Measurements from ENCODE around the gene SMARCC1. TPM values are rescaled to one million over a fixed set of nuclear protein-coding genes. Genes with fewer than 3 reads are reported as not detected.

The SMARCC1 gene
- total RNA-seq, 8 experiments from 2014 or later, result 35.9 to 114 (median 55.4) TPM

DNA sequence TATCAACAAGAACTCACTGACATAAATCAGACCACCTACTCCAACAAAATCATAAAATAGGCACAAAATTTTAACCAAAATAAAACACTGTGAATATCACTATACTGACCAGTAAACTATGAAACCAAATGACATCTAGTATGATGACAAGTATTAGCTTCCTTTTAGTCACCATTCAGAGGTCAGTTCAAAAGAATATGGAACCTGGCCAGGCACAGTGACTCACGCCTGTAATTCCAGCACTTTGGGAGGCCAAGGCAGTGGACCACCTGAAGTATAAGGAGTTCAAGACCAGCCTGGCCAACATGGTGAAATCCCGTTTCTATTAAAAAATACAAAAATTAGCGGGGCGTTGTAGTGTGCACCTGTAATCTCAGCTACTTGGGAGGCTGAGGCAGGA, 65.8 kb downstream of the SMARCC1 start:
- ATAC-seq (replicated peaks in 6 of 8), result peak in 2 of 8 experiments; percentile 28 to 54
- no peak overlapping the region for H3K4me3 ChIP-seq
- no peaks in the 10 kb centered on the region for H3K4me1 ChIP-seq (replicated peaks in 1 of 2)
- 73 to 100% (median 96%) methylated on average over 1 to 4 of the region's 4 CpGs; no CpG with 5 or more reads in 2 of the 10 experiments for WGBS, 10 experiments
- in situ Hi-C loops (cut with MboI; ENCODE audit: low pct_unique_long_range_greater_than_20kb in 2 of 9, low sequenced_read_pairs in 9 of 9, unreplicated experiment in 9 of 9), result no loop called here
- no peak overlapping the region for H3K27ac ChIP-seq

GRCh38 chr3:47714606-47715005, 67.1 kb downstream of the SMARCC1 start:
- H3K4me3 ChIP-seq, result no peak overlapping the region
- no peak for ATAC-seq (replicated peaks in 6 of 8)
- WGBS, 10 experiments, result 90 to 100% (median 96%) methylated on average over 2 to 5 of the region's 6 CpGs; no CpG with 5 or more reads in 1 of the 10 experiments
- H3K27ac ChIP-seq, result no peak overlapping the region
- no peaks in the 10 kb centered on the region for H3K4me1 ChIP-seq (replicated peaks in 1 of 2)
- in situ Hi-C loops (cut with MboI; ENCODE audit: low pct_unique_long_range_greater_than_20kb in 2 of 9, low sequenced_read_pairs in 9 of 9, unreplicated experiment in 9 of 9), result no loop called here

DNA sequence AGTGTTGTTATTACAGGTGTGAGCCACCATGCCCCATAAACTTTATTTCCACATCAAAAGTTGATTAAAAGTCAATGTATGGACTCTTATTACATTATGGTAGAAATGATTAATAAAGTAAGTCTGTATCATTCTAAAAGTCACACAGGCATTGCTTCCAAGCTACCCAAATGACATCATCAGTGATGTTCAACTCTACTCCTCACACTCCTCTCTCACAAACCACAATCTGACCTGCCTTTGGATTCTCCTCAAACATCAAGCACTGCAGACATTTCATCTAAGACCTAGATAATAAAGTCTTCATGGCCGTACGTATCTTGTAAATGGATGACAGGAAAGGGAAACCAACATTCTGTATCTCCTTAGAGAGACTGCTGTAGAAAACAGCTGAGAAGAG, 68.0 kb downstream of the SMARCC1 start:
- no peak overlapping the region for H3K4me3 ChIP-seq
- no peak overlapping the region for H3K27ac ChIP-seq
- H3K4me1 ChIP-seq (replicated peaks in 1 of 2), result no peaks in the 10 kb centered on the region
- WGBS, 10 experiments, result 60 to 100% (median 100%) methylated on average over 1 to 2 of the region's 2 CpGs; no CpG with 5 or more reads in 3 of the 10 experiments
- in situ Hi-C loops (cut with MboI; ENCODE audit: low pct_unique_long_range_greater_than_20kb in 2 of 9, low sequenced_read_pairs in 9 of 9, unreplicated experiment in 9 of 9), result no loop called here
- ATAC-seq (replicated peaks in 6 of 8), result no peak

DNA sequence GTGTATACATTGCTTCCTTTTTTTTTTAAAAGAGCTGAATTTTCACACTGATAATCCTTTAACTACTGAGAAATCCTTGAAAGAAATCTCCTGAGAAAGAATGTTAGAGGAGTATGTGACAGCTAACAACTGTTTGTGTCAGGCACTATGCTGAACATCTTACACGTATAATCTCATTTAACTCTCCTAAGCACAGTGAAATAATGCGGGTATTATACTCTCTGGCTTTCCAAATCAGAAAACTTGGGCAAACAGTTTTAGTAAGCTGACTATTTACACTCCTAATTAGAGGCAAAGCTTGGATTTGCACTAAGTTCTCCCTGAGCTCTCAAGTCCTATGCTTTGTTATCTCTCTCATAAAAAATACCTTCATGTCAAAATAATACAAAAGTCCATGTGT, 69.3 kb downstream of the SMARCC1 start:
- ATAC-seq (replicated peaks in 6 of 8), result no peak
- in situ Hi-C loops (cut with MboI; ENCODE audit: low pct_unique_long_range_greater_than_20kb in 2 of 9, low sequenced_read_pairs in 9 of 9, unreplicated experiment in 9 of 9), result no loop called here
- Histone ChIP-seq H3K27ac (no peak overlapping the region), H3K4me1 (replicated peaks in 1 of 2) (no peaks in the 10 kb centered on the region), H3K4me3 (no peak overlapping the region)
- WGBS, 10 experiments, result 90 to 100% (median 100%) methylated on average over 1 to 2 of the region's 2 CpGs; no CpG with 5 or more reads in 1 of the 10 experiments

DNA sequence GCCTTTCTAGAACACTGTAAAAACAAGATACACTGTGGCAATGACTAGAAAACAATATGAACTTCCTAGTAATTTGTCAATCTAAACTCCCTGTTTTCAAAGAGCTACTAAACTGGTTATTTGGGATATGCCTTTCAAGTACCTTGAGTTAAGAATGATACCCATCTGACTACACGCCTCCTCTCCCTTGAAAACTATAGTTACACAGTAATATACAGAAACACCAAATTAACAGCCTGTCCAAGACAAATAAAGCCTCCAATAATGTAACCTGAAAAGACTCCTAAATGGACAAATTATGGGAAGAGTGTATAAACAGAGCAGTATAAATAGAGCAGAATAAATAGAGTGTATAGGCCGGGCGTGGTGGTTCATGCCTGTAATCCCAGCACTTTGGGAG, 70.1 kb downstream of the SMARCC1 start:
- no peak for ATAC-seq (replicated peaks in 6 of 8)
- H3K4me1 ChIP-seq (replicated peaks in 1 of 2), result no peaks in the 10 kb centered on the region
- WGBS, 10 experiments, result 82 to 100% (median 100%) methylated on average over 1 to 3 of the region's 3 CpGs; no CpG with 5 or more reads in 4 of the 10 experiments
- H3K4me3 ChIP-seq, result no peak overlapping the region
- no peak overlapping the region for H3K27ac ChIP-seq
- in situ Hi-C loops (cut with MboI; ENCODE audit: low pct_unique_long_range_greater_than_20kb in 2 of 9, low sequenced_read_pairs in 9 of 9, unreplicated experiment in 9 of 9), result no loop called here

GRCh38 chr3:47705391-47705790, 76.3 kb downstream of the SMARCC1 start:
- H3K27ac ChIP-seq, result no peak overlapping the region
- in situ Hi-C loops (cut with MboI; ENCODE audit: low pct_unique_long_range_greater_than_20kb in 2 of 9, low sequenced_read_pairs in 9 of 9, unreplicated experiment in 9 of 9), result no loop called here
- ATAC-seq (replicated peaks in 6 of 8), result no peak
- WGBS, 10 experiments, result 77 to 100% (median 93%) methylated on average over 1 of the region's 1 CpG; no CpG with 5 or more reads in 3 of the 10 experiments
- H3K4me1 ChIP-seq (replicated peaks in 1 of 2), result peaks cover 0 to 4% of the 10 kb centered on the region in 2 donors
- H3K4me3 ChIP-seq, result no peak overlapping the region

DNA sequence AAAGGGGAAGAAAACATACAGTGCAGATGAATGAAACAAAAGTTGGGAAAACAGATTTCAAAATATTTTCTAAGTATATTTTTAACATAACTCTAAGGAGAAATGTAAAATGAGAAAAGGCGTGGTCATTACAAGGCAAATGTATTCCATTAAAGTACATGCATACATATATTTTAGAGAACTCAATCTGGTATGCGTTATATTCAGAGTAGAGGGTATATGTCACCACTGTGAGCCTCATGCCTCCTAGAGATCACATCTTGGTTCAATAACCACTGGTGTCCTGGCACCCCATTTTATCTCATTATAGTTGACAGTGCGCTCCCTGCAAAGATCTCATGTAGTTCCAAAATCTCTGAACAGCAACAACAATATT, 77.5 kb downstream of the SMARCC1 start:
- Histone ChIP-seq H3K4me1 (replicated peaks in 1 of 2) (peaks cover 0 to 4% of the 10 kb centered on the region in 2 donors), H3K4me3 (no peak overlapping the region), H3K27ac (no peak overlapping the region)
- in situ Hi-C loops (cut with MboI; ENCODE audit: low pct_unique_long_range_greater_than_20kb in 2 of 9, low sequenced_read_pairs in 9 of 9, unreplicated experiment in 9 of 9), result no loop called here
- 0 to 100% (median 74%) methylated on average over 1 to 3 of the region's 3 CpGs for WGBS, 10 experiments
- peak in 3 of 8 experiments; percentile 88 to 93 (median 89) for ATAC-seq (replicated peaks in 6 of 8)

DNA sequence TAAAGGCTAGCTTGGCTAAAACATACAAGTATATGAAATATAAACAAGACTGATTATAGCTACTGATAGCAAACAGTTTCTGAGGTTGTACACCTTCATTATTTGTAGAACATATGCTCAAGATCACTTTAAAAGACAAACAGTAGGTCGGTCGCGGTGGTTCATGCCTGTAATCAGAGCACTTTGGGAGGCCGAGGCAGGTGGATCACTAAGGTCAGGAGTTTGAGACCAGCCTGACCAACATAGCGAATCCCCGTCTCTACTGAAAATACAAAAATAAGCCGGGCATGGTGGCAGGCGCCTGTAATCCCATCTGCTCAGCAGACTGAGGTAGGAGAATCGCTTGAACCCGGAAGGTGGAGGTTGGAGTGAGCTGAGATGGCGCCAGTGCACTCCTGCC, 80.3 kb downstream of the SMARCC1 start:
- Histone ChIP-seq H3K4me1 (replicated peaks in 1 of 2) (peaks cover 0 to 4% of the 10 kb centered on the region in 2 donors), H3K27ac (no peak overlapping the region), H3K4me3 (no peak overlapping the region)
- in situ Hi-C loops (cut with MboI; ENCODE audit: low pct_unique_long_range_greater_than_20kb in 2 of 9, low sequenced_read_pairs in 9 of 9, unreplicated experiment in 9 of 9), result no loop called here
- WGBS, 10 experiments, result 91 to 100% (median 96%) methylated on average over 4 to 11 of the region's 11 CpGs; no CpG with 5 or more reads in 2 of the 10 experiments
- no peak for ATAC-seq (replicated peaks in 6 of 8)

- Histone ChIP-seq H3K4me1 (replicated peaks in 1 of 2) (no peaks in the 10 kb centered on the region), H3K27ac (no peak overlapping the region), H3K4me3 (no peak overlapping the region)
- no peak for ATAC-seq (replicated peaks in 6 of 8)
- in situ Hi-C loops (cut with MboI; ENCODE audit: low pct_unique_long_range_greater_than_20kb in 2 of 9, low sequenced_read_pairs in 9 of 9, unreplicated experiment in 9 of 9), result no loop called here
Measured at GRCh38 chr3:47692158-47692557, 89.5 kb downstream of the SMARCC1 start.

- ATAC-seq (replicated peaks in 6 of 8), result no peak
- in situ Hi-C loops (cut with MboI; ENCODE audit: low pct_unique_long_range_greater_than_20kb in 2 of 9, low sequenced_read_pairs in 9 of 9, unreplicated experiment in 9 of 9), result no loop called here
- no peak overlapping the region for H3K27ac ChIP-seq
- H3K4me3 ChIP-seq, result no peak overlapping the region
- WGBS, 10 experiments, result 91 to 100% (median 99%) methylated on average over 2 to 6 of the region's 6 CpGs
- H3K4me1 ChIP-seq (replicated peaks in 1 of 2), result no peaks in the 10 kb centered on the region
Measured at GRCh38 chr3:47688488-47688887, 93.2 kb downstream of the SMARCC1 start.

DNA sequence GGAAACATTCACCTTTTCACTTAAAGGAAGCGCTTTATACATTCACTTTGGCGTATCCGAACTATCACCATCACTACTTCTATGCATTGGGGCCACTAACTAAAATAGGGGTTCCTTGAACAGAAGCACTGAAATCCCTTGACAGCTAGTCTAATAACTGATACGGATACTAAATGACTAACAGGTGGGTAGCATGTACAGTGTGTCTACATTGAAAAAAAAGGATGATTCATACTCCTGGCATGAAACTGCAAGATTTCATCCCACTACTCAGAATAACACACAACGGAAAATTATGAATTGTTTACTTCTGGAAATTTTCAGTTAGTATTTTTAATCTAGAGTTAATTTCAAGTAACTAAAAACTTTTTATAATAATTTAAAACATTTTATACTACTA, 96.7 kb downstream of the SMARCC1 start:
- no peaks in the 10 kb centered on the region for H3K4me1 ChIP-seq (replicated peaks in 1 of 2)
- in situ Hi-C loops (cut with MboI; ENCODE audit: low pct_unique_long_range_greater_than_20kb in 2 of 9, low sequenced_read_pairs in 9 of 9, unreplicated experiment in 9 of 9), result no loop called here
- H3K4me3 ChIP-seq, result no peak overlapping the region
- no peak for ATAC-seq (replicated peaks in 6 of 8)
- no peak overlapping the region for H3K27ac ChIP-seq
- 62 to 100% (median 97%) methylated on average over 1 to 5 of the region's 5 CpGs; no CpG with 5 or more reads in 1 of the 10 experiments for WGBS, 10 experiments

DNA sequence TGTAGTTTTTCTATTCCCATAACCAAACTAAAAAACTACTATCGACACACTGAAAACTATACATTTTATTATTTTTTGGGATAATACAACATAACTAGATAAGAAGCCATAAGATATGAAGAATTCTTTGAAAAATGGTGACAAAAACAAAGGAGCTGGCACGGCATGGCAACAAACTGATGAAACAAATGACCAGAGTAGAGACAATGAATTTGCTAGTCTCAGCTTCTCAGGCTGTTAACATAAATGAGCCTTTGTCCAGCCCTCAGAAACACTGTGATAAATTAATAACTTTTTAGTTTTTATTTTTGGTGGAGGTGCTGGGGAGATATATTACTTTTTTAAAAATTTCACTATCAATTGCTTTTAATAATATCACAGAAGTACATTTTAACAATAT, 100.7 kb downstream of the SMARCC1 start:
- H3K4me3 ChIP-seq, result no peak overlapping the region
- WGBS, 10 experiments, result 67 to 100% (median 100%) methylated on average over 1 to 2 of the region's 2 CpGs
- ATAC-seq (replicated peaks in 6 of 8), result no peak
- in situ Hi-C loops (cut with MboI; ENCODE audit: low pct_unique_long_range_greater_than_20kb in 2 of 9, low sequenced_read_pairs in 9 of 9, unreplicated experiment in 9 of 9), result no loop called here
- no peaks in the 10 kb centered on the region for H3K4me1 ChIP-seq (replicated peaks in 1 of 2)
- no peak overlapping the region for H3K27ac ChIP-seq

DNA sequence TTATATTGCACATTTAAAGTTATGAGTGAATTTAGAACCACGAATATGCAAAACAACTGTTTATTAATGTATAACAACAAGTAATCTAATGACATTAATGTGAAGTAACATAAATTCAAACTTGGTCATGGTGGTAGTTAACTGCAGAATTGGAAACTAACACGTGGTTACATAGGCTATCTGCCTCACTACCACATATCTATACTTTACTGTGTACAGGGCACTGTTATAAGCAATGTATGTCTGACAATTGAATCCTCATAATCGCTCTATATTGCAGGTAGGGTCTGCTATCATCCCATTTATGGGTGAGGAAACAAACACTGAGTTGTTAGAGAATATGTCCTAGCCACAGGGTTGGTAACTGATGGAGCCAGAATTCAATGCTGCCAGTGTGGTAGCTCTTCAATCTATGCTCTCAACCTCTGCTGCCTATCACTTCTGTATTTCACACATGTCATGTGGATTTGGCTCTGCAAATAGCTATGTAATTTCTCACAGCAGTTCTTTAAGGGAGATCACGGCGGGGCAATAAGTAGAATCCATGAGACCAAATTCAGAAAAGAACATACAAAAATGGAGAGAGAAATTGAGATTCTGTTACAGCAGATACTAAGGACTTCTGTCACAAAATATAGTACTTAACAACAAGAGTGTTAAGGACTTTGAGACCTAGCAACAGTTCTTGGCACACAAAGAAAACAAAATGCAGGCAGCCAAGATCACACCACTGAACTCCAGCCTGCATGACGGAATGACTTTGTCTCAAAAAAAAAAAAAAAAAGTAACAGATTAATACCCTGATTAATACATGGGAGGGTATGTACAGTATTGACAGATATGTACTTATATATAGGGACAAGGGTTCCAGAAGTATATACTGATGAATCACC, 103.0 kb downstream of the SMARCC1 start:
- Histone ChIP-seq H3K4me1 (replicated peaks in 1 of 2) (no peaks in the 10 kb centered on the region), H3K27ac (no peak overlapping the region), H3K4me3 (no peak overlapping the region)
- in situ Hi-C loops (cut with MboI; ENCODE audit: low pct_unique_long_range_greater_than_20kb in 2 of 9, low sequenced_read_pairs in 9 of 9, unreplicated experiment in 9 of 9), result no loop called here
- WGBS, 10 experiments, result 75 to 100% (median 94%) methylated on average over 3 to 6 of the region's 6 CpGs
- no peak for ATAC-seq (replicated peaks in 6 of 8)
